Activated naive CD8-positive, alpha-beta T cell (primary cell): ENCODE measurements around the gene FREM1.
"Not testable (repeated sequence)": the region's sequence is repeated elsewhere in the genome, so short reads cannot be mapped to it uniquely, and the experiment has no call there.

Experiments
- H3K27ac Mint-ChIP-seq: one replicate; pipeline ENCODE4 v1.8.0; 2021; ENCODE audit warnings: mixed read lengths
- H3K27me3 Mint-ChIP-seq: one replicate; pipeline ENCODE4 v1.8.0; 2021; ENCODE audit warnings: mixed read lengths
- H3K36me3 Mint-ChIP-seq: one replicate; pipeline ENCODE4 v1.8.0; 2021; ENCODE audit warnings: mixed read lengths
- H3K4me1 Mint-ChIP-seq: one replicate; pipeline ENCODE4 v1.8.0; 2021; ENCODE audit warnings: low read depth, mixed read lengths
- H3K4me3 Mint-ChIP-seq: one replicate; pipeline ENCODE4 v1.8.0; 2021; ENCODE audit warnings: mild to moderate bottlenecking, mixed read lengths
- H3K9me3 Mint-ChIP-seq: one replicate; pipeline ENCODE4 v1.8.0; 2021; ENCODE audit warnings: low read depth, mixed read lengths

The FREM1 gene

DNA sequence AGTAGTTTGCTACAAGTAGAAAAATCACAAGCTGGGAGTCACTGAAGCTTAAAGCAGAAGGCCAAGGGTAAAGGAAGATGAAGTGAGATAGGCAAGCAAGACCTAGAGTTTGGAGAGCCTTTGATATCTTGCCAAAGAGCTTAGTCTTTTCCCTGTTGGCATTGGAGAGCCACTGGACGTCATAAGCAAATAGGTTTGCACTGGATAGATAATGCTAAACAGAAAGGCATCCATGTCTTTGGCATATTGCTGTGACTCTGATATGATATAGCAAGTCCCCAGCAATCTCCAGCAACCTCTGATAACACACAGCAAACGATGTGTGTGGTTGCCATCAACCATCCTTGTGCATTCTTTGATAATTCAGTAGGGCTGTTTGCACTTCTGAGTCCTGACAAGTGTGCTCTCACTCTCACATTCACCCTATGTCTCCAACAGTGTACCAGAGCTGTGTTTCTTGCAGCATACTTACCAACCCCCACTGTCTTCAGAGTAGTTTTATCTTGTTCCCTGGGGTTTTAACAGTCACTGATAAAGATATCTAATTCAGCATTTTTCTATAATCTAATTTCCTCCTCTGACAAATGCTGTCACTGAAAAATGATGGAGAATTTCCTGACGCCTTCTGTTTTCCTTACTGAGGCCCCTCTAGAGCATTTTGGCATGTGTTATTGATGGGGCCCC lies 16.9 kb upstream of the FREM1 start:
- no peak overlapping the region for H3K27ac Mint-ChIP-seq
- H3K27me3 Mint-ChIP-seq, result no peaks in the 10 kb centered on the region
- H3K4me3 Mint-ChIP-seq, result no peak overlapping the region
- H3K36me3 Mint-ChIP-seq, result no peaks in the 10 kb centered on the region
- no peaks in the 10 kb centered on the region for H3K9me3 Mint-ChIP-seq
- H3K4me1 Mint-ChIP-seq, result no peaks in the 10 kb centered on the region

GRCh38 chr9:14924230-14925219 lies 14.3 kb upstream of the FREM1 start:
- H3K4me3 Mint-ChIP-seq, result no peak overlapping the region
- H3K9me3 Mint-ChIP-seq, result no peaks in the 10 kb centered on the region
- no peaks in the 10 kb centered on the region for H3K4me1 Mint-ChIP-seq
- H3K27me3 Mint-ChIP-seq, result no peaks in the 10 kb centered on the region
- H3K36me3 Mint-ChIP-seq, result no peaks in the 10 kb centered on the region
- H3K27ac Mint-ChIP-seq, result no peak overlapping the region

DNA sequence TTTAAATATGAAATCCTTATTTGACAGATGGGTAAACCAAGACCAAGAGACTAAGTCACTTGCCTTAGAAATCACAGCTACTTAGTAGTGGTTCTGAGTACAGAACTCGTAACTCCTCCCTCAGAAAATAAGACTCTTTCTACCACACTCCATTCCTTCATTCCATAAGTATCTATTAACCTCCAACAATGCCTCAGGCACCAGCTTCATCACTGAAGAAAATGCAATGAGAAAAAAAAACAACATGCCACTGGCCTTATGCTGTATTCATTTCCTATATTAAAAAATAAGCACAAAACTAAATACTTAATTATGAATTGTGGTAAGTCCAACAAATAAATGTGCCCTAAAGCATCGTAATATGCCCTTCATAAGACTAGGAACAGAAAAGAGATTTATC lies 13.5 kb upstream of the FREM1 start:
- no peaks in the 10 kb centered on the region for H3K9me3 Mint-ChIP-seq
- no peaks in the 10 kb centered on the region for H3K27me3 Mint-ChIP-seq
- H3K27ac Mint-ChIP-seq, result no peak overlapping the region
- no peak overlapping the region for H3K4me3 Mint-ChIP-seq
- no peaks in the 10 kb centered on the region for H3K4me1 Mint-ChIP-seq
- no peaks in the 10 kb centered on the region for H3K36me3 Mint-ChIP-seq

- not testable (repeated sequence) for H3K4me1 Mint-ChIP-seq, H3K36me3 Mint-ChIP-seq, H3K27me3 Mint-ChIP-seq, H3K27ac Mint-ChIP-seq, H3K9me3 Mint-ChIP-seq, H3K4me3 Mint-ChIP-seq
These were observed 10.6 kb upstream of the FREM1 start for GRCh38 chr9:14920805-14921204.

GRCh38 chr9:14913366-14913765 lies 3.1 kb upstream of the FREM1 start:
- Mint-ChIP-seq H3K4me1 (no peaks in the 10 kb centered on the region), H3K27ac (no peak overlapping the region), H3K36me3 (no peaks in the 10 kb centered on the region), H3K27me3 (peaks cover 1% of the 10 kb centered on the region), H3K9me3 (no peaks in the 10 kb centered on the region), H3K4me3 (no peak overlapping the region)

DNA sequence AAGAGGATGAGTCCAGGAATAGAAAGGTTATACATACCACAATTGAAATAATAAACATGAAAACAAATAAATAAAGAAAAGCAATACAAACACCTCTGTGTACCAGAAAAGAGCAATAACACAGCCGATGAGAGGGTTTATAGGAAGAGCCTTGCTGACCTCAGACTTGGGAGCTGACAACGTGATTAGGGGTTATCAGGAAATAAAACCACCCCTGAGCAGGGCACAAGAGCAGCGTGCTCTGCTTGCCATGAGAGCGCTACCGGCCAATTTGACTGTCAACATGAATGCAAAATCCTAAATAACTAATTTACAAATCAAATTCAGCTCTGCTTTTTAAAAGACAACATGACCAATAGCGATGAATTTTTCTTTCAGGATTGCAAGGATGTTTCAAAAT lies 2.6 kb upstream of the FREM1 start:
- no peak overlapping the region for H3K4me3 Mint-ChIP-seq
- H3K27ac Mint-ChIP-seq, result no peak overlapping the region
- H3K9me3 Mint-ChIP-seq, result no peaks in the 10 kb centered on the region
- H3K4me1 Mint-ChIP-seq, result no peaks in the 10 kb centered on the region
- H3K36me3 Mint-ChIP-seq, result no peaks in the 10 kb centered on the region
- peaks cover 1% of the 10 kb centered on the region for H3K27me3 Mint-ChIP-seq

DNA sequence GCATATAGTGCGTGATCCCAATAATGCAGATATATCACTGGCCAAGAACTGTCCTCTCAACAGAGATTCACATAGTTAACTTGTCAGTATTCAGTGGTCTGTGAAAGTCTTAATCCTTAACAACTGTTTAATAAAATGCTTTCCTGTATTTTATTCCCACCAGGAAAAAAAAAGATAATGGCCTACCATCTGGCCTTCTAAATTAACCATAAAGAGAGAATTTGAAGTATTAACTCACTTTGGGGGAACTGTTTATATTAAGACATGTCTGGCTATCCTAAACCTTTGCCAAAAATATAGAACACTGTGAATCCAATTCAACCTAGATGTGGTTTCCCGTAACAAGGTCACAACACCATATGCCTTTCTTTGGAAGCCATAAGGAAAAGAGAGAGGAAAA lies 818 bp upstream of the FREM1 start:
- Mint-ChIP-seq H3K27ac (no peak overlapping the region), H3K9me3 (no peaks in the 10 kb centered on the region), H3K27me3 (peaks cover 4% of the 10 kb centered on the region), H3K4me3 (no peak overlapping the region), H3K4me1 (no peaks in the 10 kb centered on the region), H3K36me3 (no peaks in the 10 kb centered on the region)

DNA sequence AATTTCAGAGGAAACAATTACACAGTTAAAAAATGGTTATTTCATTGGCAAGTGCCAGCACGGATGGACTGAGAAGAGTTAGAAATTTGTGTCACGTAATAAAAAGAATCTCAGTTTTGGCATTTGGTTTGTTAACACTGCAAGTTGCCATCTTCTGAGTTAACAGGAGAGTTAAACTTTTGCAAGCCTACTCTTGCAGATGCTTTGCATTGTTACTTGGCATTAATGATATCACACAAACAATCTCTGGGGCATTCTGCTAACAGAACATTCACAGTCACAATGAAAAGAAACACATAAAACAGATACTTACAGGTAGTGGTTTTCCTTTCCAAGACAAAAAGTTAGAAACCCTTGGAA lies 647 bp downstream of the FREM1 start:
- H3K36me3 Mint-ChIP-seq, result no peaks in the 10 kb centered on the region
- H3K4me3 Mint-ChIP-seq, result no peak overlapping the region
- H3K4me1 Mint-ChIP-seq, result no peaks in the 10 kb centered on the region
- no peak overlapping the region for H3K27ac Mint-ChIP-seq
- H3K9me3 Mint-ChIP-seq, result no peaks in the 10 kb centered on the region
- peaks cover 4% of the 10 kb centered on the region for H3K27me3 Mint-ChIP-seq

DNA sequence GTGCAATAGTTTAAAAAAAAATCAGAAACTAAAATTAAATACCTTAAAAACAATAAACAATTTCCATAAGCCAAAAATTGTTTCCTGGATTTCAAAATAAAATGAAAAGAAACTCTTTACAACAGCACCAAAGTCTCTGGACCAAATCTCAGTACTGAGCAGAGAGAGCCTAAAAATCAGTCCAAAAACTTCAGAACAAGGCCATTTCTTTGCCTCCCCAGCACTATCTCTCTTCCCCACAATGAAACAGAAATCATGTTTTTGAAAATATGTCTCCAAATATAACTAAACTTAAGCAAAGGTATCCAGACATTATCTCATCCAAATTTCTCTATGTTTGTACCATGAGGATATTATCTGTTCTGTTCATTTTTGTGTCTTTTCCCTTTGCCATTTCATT lies 1.0 kb downstream of the FREM1 start:
- H3K4me3 Mint-ChIP-seq, result no peak overlapping the region
- peaks cover 4% of the 10 kb centered on the region for H3K27me3 Mint-ChIP-seq
- no peaks in the 10 kb centered on the region for H3K9me3 Mint-ChIP-seq
- H3K4me1 Mint-ChIP-seq, result no peaks in the 10 kb centered on the region
- no peak overlapping the region for H3K27ac Mint-ChIP-seq
- H3K36me3 Mint-ChIP-seq, result no peaks in the 10 kb centered on the region

DNA sequence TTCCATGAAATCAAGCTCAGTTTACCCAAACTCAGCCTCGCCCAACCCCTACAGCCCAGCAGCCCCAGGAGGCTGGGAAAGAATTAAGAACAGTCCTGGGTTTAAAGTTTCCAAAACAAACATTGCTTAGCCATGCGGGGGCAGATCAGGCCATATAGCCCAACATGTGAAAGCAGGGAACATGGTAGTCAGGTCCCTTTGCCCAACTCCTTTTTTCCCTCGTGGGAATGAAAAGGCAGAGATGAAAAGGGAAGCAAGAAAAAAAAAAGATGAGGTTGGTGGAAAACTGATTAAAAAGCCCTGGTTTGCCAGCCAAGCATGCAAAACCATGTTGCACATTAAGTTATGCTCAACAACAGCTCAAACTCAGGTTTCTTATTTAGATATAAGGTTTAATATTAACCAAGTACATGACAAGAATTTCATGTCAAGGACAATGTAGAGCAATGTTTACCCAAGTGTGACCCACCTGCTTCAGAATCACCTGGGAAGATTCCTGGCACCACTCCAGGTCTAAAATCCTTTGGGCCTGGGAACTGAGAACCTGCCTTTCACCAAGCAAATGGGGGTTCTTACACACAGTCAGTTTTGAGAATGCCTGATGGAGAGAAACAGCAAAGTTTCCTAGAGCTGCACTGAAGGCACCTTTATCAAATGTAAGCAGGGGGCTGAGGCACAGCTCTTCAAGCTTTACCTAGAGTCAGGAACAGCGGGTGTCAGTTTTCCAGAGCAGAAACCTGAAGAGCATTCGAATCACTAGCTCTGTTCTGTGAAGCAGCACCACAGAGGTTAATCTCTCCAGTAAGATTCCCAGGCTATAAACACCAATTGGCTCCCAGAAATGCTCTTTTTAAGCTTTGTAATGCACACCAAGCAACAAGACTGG lies 1.7 kb downstream of the FREM1 start:
- Mint-ChIP-seq H3K9me3 (no peaks in the 10 kb centered on the region), H3K4me1 (no peaks in the 10 kb centered on the region), H3K36me3 (no peaks in the 10 kb centered on the region)

GRCh38 chr9:14907696-14908095 lies 2.5 kb downstream of the FREM1 start:
- Mint-ChIP-seq H3K27me3 (peaks cover 3% of the 10 kb centered on the region), H3K4me3 (no peak overlapping the region), H3K36me3 (no peaks in the 10 kb centered on the region), H3K9me3 (no peaks in the 10 kb centered on the region), H3K4me1 (no peaks in the 10 kb centered on the region), H3K27ac (no peak overlapping the region)

More for the DNA sequence above, 1.7 kb downstream of the FREM1 start:
- peaks cover 4% of the 10 kb centered on the region for H3K27me3 Mint-ChIP-seq
- no peak overlapping the region for H3K4me3 Mint-ChIP-seq
- no peak overlapping the region for H3K27ac Mint-ChIP-seq

- no peaks in the 10 kb centered on the region for H3K9me3 Mint-ChIP-seq
- H3K4me1 Mint-ChIP-seq, result no peaks in the 10 kb centered on the region
- H3K36me3 Mint-ChIP-seq, result no peaks in the 10 kb centered on the region
These were observed 2.9 kb downstream of the FREM1 start for GRCh38 chr9:14907360-14907685.

DNA sequence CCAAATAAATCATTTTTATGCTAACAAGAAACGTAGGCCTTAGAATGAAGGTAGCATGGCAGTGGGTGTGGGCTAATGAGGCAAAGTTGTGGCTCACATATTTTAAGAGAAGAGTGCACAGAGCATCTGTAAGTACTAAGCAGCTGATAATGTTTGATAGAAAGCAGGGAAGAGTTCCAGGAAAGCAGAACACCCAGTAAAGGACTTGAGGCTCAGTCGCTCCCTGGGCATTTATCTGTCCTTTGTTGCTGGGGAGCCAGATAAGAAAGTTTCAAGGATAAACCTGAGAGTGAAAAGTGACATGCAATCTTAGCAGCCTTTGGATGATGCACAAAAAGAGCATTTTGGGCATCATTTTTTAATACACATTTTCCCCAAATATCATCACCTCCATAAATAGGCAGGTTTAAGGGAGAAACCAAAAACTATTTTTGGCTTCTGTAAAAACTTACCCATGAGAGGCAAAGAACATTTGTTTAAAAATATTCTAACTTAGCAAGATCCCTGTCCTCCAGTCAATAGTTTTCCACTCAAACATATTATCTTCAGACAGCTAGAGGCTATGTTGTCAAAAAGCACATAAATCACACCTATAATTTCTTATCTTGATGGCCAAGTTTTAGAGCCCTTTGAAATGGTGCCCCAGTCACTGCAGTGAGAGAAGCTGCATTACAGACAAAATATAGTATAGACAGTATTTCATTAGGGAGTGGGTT lies 3.4 kb downstream of the FREM1 start:
- Mint-ChIP-seq H3K9me3 (no peaks in the 10 kb centered on the region), H3K4me3 (no peak overlapping the region), H3K4me1 (no peaks in the 10 kb centered on the region)

More at GRCh38 chr9:14907360-14907685, 2.9 kb downstream of the FREM1 start:
- H3K27ac Mint-ChIP-seq, result no peak overlapping the region
- peaks cover 3% of the 10 kb centered on the region for H3K27me3 Mint-ChIP-seq
- H3K4me3 Mint-ChIP-seq, result no peak overlapping the region

GRCh38 chr9:14906000-14906399 lies 4.2 kb downstream of the FREM1 start:
- no peaks in the 10 kb centered on the region for H3K9me3 Mint-ChIP-seq
- no peak overlapping the region for H3K4me3 Mint-ChIP-seq
- H3K36me3 Mint-ChIP-seq, result no peaks in the 10 kb centered on the region
- H3K27me3 Mint-ChIP-seq, result peaks cover 3% of the 10 kb centered on the region
- no peak overlapping the region for H3K27ac Mint-ChIP-seq
- H3K4me1 Mint-ChIP-seq, result no peaks in the 10 kb centered on the region

More for the DNA sequence above, 3.4 kb downstream of the FREM1 start:
- Mint-ChIP-seq H3K27ac (no peak overlapping the region), H3K27me3 (peaks cover 3% of the 10 kb centered on the region), H3K36me3 (no peaks in the 10 kb centered on the region)
